Left ventricle myocardium inferior (tissue), 1 donor: ENCODE measurements around the gene IGF2R. TPM values are rescaled to one million over a fixed set of nuclear protein-coding genes. Genes with fewer than 3 reads are reported as not detected.
"Not testable (repeated sequence)": the region's sequence is repeated elsewhere in the genome, so short reads cannot be mapped to it uniquely, and the experiment has no call there.

Experiments used
- DNase-seq: peaks from one replicate; pipeline ENCODE4 v3.0.0-alpha.2; 2020
- H3K27ac ChIP-seq: fragments of 200-600 bp; replicated peaks from 2 replicates; pipeline ENCODE4 v1.8.0; 2021
- H3K27me3 ChIP-seq: fragments of 200-600 bp; 2 replicates; pipeline ENCODE4 v1.8.0; 2021; ENCODE audit warnings: low read depth
- H3K36me3 ChIP-seq: fragments of 200-600 bp; 2 replicates; pipeline ENCODE4 v1.8.0; 2021
- H3K4me1 ChIP-seq: fragments of 200-600 bp; 2 replicates; pipeline ENCODE4 v1.8.0; 2021
- H3K4me3 ChIP-seq: fragments of 200-600 bp; 2 replicates; pipeline ENCODE4 v1.8.0; 2021; ENCODE audit warnings: mild to moderate bottlenecking, moderate library complexity
- H3K9me3 ChIP-seq: fragments of 200-600 bp; replicated peaks from 2 replicates; pipeline ENCODE4 v1.8.0; 2021
- intact Hi-C: fragments of 100-400 bp; cut with micrococcal nuclease; formaldehyde crosslinking; loops from one replicate; pipeline ENCODE4 v1.11.0; 2022
- total RNA-seq: library from RNA; stranded (reverse); fragmentation: NEBNext Ultra II Directional; extraction: Animal tissue kit (Norgen Biotek cat#: 25700); gene quantifications from one replicate; pipeline ENCODE4 v1.2.1, GENCODE V29; 2021
- TF ChIP-seq, protein P1 (sequence below): fragments of 200-600 bp; IDR thresholded peaks from 2 replicates; pipeline ENCODE4 v1.8.0; 2021; ENCODE audit warnings: antibody characterized with exemption, mild to moderate bottlenecking, borderline replicate concordance
- donor health status: DM: no; HTN: yes; CAD: no; lungs with severe emphysema.

The IGF2R gene
- total RNA-seq, 1 donor from 2014 or later: 66.8 TPM

DNA sequence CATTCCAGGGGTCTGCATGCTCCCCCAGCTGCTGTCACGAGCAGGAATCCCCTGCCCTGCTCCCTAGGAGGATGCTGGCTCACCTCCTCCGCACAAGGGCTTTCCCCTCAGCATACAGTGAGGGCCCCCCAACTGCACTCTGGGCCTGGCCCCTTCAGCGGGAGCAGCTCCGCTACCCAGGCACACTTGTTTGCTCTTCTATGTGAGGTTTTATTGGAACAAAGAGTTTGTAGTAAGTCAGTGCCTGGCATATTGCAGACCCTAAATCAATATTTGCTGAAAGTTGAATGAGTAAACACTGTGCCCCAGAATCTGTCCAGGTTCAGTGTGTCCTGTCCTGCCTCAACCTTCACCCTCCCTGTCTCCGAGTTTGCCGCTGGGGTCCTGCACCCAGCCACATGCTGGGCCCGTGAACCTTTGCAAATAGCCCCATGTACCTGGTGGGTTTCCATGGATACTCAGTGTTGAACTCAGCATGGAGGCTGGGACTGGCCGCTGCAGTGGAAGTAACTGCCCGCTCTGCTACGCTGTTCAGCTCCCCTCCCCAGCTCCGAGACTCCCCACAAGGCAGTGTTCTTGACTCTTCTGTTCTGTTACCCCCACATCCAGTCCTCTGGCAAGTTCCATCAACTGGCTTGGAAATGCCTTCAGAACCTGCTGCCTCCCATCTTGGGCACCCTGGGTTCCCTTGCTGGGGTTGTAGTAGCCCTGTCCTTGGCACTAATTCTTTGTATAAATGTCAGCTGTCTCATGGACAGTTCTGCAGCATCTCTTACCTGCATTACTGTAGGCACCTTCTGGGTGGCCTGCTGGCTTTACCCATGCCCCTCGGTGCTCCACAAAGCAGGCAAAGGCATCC lies 168.5 kb downstream of the IGF2R start:
- H3K27ac ChIP-seq: no peak overlapping the region
- H3K4me3 ChIP-seq: no peak overlapping the region
- no peak for DNase-seq
- H3K27me3 ChIP-seq: no peaks in the 10 kb centered on the region
- intact Hi-C loops: loop anchor here (10.0 kb wide), 1 partner anchor 317 kb away; no protein-coding TSS in a partner anchor
- peaks cover 5% of the 10 kb centered on the region for H3K4me1 ChIP-seq
- TF ChIP-seq, protein P1, sequence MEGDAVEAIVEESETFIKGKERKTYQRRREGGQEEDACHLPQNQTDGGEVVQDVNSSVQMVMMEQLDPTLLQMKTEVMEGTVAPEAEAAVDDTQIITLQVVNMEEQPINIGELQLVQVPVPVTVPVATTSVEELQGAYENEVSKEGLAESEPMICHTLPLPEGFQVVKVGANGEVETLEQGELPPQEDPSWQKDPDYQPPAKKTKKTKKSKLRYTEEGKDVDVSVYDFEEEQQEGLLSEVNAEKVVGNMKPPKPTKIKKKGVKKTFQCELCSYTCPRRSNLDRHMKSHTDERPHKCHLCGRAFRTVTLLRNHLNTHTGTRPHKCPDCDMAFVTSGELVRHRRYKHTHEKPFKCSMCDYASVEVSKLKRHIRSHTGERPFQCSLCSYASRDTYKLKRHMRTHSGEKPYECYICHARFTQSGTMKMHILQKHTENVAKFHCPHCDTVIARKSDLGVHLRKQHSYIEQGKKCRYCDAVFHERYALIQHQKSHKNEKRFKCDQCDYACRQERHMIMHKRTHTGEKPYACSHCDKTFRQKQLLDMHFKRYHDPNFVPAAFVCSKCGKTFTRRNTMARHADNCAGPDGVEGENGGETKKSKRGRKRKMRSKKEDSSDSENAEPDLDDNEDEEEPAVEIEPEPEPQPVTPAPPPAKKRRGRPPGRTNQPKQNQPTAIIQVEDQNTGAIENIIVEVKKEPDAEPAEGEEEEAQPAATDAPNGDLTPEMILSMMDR: no peak
- no peaks in the 10 kb centered on the region for H3K9me3 ChIP-seq
- no peaks in the 10 kb centered on the region for H3K36me3 ChIP-seq

DNA sequence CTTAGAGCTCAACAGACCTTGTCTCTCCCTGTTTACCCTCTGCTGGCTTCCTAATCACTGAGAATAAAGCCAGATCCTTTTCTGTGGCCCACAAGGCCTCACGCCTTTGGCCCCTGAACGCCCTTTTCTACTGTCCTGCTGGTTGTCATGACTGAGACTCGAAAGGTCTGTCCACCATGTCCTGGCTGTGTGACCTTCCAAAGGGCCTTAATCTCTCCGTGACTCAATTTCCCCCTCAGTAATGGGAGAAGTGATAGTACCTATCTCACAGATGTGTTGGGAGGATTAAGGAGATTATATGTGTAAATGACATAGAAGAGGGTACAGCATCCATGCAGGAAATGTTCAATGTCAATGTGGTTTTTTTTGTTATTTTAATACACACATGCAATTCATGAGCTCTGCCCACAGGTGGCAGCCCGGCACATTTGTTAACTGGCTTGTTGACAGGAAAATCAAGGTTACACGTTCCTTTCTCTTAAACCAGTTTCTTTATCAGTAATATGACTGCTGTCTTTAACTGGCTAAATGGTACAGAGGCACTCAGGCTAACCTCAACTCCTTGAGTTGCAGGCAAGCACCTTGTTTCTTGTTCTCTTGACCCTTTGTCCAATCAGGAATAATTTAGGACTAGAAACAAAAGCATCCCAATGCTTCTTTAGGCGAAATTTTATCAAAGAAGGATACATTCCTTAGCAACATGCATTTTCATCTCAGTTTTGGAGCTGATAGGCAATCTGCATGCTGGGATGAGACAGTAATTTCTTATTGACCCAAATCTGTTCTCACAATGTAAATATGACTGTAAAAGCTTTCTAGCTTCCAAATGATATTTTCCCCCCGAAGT lies 169.3 kb downstream of the IGF2R start:
- Histone ChIP-seq H3K27ac (no peak overlapping the region), H3K9me3 (no peaks in the 10 kb centered on the region), H3K4me1 (peaks cover 5% of the 10 kb centered on the region), H3K36me3 (no peaks in the 10 kb centered on the region), H3K4me3 (no peak overlapping the region), H3K27me3 (no peaks in the 10 kb centered on the region)
- no peak for DNase-seq
- intact Hi-C loops: loop anchor here (10.0 kb wide), 1 partner anchor 317 kb away; no protein-coding TSS in a partner anchor
- TF ChIP-seq, protein P1: peak; percentile 78

DNA sequence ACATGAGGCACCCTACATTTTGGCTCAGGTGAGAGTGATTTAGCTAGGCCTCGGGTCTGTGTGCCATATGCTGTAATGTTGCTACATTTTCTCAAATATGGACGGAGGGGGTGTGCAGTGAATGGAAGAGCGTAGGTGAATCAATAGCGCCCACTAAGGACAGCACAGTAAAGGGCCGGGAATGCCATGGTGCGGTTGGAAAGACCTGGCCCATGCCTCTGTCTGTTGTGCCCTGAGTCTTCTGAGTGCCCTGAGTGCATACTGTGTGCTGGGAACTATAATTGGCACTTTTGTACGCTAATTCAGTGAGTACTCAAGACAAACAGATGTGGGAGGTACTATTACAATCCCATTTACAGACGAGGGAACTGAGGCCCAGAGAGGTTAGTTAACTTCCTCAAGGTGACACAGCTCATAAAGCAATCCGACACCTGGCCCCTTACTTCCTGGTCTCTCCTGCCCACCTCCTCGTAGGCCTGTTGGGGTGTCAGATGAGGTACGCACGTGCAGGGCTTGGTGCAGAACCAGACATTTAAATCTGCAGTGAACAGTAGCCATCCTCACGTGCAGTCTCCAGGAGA lies 170.0 kb downstream of the IGF2R start:
- TF ChIP-seq, protein P1: no peak
- H3K36me3 ChIP-seq: no peaks in the 10 kb centered on the region
- H3K27ac ChIP-seq: no peak overlapping the region
- no peak for DNase-seq
- intact Hi-C loops: loop anchor here (10.0 kb wide), 1 partner anchor 316 kb away; no protein-coding TSS in a partner anchor
- no peaks in the 10 kb centered on the region for H3K27me3 ChIP-seq
- H3K4me1 ChIP-seq: peaks cover 5% of the 10 kb centered on the region
- H3K9me3 ChIP-seq: no peaks in the 10 kb centered on the region
- H3K4me3 ChIP-seq: no peak overlapping the region

DNA sequence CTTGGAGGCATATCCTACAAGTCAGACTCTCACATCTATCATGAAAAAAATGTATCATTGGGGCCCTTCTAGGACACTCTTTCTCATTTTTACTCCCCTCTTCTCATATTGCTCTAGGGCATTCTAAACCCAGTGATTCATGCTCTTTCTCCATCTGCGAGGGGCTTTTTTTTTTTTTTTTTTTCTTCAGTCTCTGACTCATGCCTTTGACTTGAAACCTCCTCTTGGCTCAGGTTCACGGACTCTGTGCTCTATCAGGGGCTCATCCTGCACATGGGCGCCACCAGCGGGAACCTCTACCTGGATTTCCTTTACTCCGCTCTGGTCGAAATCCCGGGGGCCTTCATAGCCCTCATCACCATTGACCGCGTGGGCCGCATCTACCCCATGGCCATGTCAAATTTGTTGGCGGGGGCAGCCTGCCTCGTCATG lies 170.6 kb downstream of the IGF2R start:
- no peaks in the 10 kb centered on the region for H3K27me3 ChIP-seq
- no peak for DNase-seq

DNA sequence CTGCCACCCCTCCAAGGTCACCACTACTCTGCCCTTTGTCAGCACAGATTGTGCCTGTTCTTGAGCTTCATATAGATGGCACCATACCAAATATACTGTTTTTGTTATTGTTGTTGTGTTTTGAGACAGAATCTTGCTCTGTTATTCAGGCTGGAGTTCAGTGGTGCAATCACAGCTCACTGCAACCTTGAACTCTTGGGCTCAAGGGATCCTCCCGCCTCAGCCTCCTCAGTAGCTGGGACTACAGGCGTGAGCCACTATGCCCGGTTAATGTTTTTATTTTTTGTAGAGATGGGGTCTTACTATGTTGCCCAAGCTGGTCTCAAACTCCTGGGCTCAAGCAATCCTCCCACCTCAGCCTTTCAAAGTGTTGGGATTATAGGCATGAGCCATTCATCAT lies 171.6 kb downstream of the IGF2R start:
- H3K9me3 ChIP-seq, H3K36me3 ChIP-seq, H3K4me1 ChIP-seq, H3K27me3 ChIP-seq, H3K4me3 ChIP-seq, H3K27ac ChIP-seq, DNase-seq, intact Hi-C loops: not testable (repeated sequence)

More for the DNA sequence above, 170.6 kb downstream of the IGF2R start:
- Histone ChIP-seq H3K27ac (no peak overlapping the region), H3K4me1 (peaks cover 5% of the 10 kb centered on the region), H3K9me3 (peaks cover 2% of the 10 kb centered on the region), H3K36me3 (no peaks in the 10 kb centered on the region), H3K4me3 (no peak overlapping the region)
- intact Hi-C loops: loop anchor here (10.0 kb wide), 1 partner anchor 315 kb away; no protein-coding TSS in a partner anchor
- TF ChIP-seq, protein P1: no peak
